Measurements from ENCODE around the gene LARGE2. TPM values are rescaled to one million over a fixed set of nuclear protein-coding genes. Genes with fewer than 3 reads are reported as not detected.

Gene LARGE2
- total RNA-seq, 2 donors from 2014 or later = 28.5 to 35.2 TPM

DNA sequence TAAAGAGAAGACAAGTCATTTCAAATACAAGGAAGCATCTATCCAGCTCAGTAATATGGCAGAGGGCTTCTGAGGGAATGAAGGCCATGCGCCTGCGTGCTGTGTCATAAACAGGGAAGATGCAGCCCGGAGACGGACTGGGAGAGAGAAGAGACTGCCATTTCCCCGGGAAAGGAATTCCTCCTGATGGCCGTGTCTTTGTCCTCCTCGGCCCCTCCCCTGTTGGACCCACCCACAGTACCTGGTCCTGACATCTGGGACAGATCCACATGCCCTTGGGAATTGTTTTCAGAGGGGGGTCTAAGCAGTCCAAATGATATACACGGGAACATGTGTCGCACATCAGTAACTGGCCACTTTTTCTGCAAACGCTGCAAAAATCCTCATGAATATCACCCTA is 15.5 kb downstream of the LARGE2 start:
- 93 to 96% methylated on average over 7 to 10 of the region's 10 CpGs for WGBS, 2 experiments (ENCODE audit: insufficient coverage in 1 of 2, insufficient read length in 1 of 2)
- no peak overlapping the region for H3K4me3 ChIP-seq (ENCODE audit: low read length)
- H3K27me3 Mint-ChIP-seq (ENCODE audit: insufficient read depth) = no peaks in the 10 kb centered on the region

DNA sequence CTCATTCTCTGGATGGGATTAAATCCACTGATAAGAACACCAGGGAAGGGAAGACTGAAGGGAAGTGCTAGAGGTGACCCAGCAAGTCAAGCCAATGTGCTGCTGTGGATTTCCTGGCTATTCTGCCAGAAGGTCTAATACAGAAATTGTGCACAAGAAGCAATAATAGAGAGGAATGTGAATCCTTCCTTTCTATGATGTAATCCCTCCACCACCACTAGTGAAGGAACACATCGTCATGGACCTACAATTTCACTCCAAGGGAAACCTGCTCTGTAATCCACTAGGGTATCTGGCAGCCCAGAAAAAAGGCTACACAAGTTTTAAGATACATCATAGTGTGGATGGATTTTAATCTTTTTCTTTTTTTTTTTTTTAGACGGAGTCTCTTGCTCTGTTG is 17.4 kb downstream of the LARGE2 start:
- H3K27me3 Mint-ChIP-seq (ENCODE audit: insufficient read depth) = no peaks in the 10 kb centered on the region
- TF ChIP-seq CTCF (conservative IDR thresholded peaks at IDR 0.05) = no peak

More for the DNA sequence above, 15.5 kb downstream of the LARGE2 start:
- peaks cover 55% of the 10 kb centered on the region for H3K36me3 ChIP-seq (ENCODE audit: control insufficient read depth, insufficient read depth, low read length)
- no peaks in the 10 kb centered on the region for H3K9me3 ChIP-seq (ENCODE audit: control insufficient read depth, low read length)
- no peak for TF ChIP-seq CTCF (conservative IDR thresholded peaks at IDR 0.05)
- no peak overlapping the region for H3K27ac Mint-ChIP-seq
- H3K4me1 ChIP-seq (ENCODE audit: control insufficient read depth, insufficient read depth, low read length) = peaks cover 6% of the 10 kb centered on the region
- peaks cover 43% of the 10 kb centered on the region for H3K36me3 Mint-ChIP-seq (ENCODE audit: low read depth)
- no peaks in the 10 kb centered on the region for H3K9me3 Mint-ChIP-seq
- no peak overlapping the region for H3K9ac ChIP-seq (ENCODE audit: extremely low read depth, low read length, poor library complexity, severe bottlenecking)
- peaks cover 12% of the 10 kb centered on the region for H3K4me1 Mint-ChIP-seq
- no peak for DNase-seq
- no peak overlapping the region for H3K4me3 Mint-ChIP-seq
- no peak overlapping the region for H3K27ac ChIP-seq (ENCODE audit: low read depth, low read length)
- no peaks in the 10 kb centered on the region for H3K27me3 ChIP-seq (ENCODE audit: control insufficient read depth, insufficient read depth, low read length, poor library complexity, severe bottlenecking)

GRCh38 chr11:45941285-45941684 is 18.8 kb downstream of the LARGE2 start:
- H3K9ac ChIP-seq (ENCODE audit: extremely low read depth, low read length, poor library complexity, severe bottlenecking) = no peak overlapping the region
- no peak overlapping the region for H3K27ac ChIP-seq (ENCODE audit: low read depth, low read length)
- H3K4me1 ChIP-seq (ENCODE audit: control insufficient read depth, insufficient read depth, low read length) = no peaks in the 10 kb centered on the region
- H3K27ac Mint-ChIP-seq = no peak overlapping the region
- no peaks in the 10 kb centered on the region for H3K27me3 Mint-ChIP-seq (ENCODE audit: insufficient read depth)
- no peak overlapping the region for H3K4me3 ChIP-seq (ENCODE audit: low read length)
- no peak for DNase-seq
- H3K36me3 ChIP-seq (ENCODE audit: control insufficient read depth, insufficient read depth, low read length) = peaks cover 32% of the 10 kb centered on the region
- H3K36me3 Mint-ChIP-seq (ENCODE audit: low read depth) = peaks cover 41% of the 10 kb centered on the region
- no peak for TF ChIP-seq CTCF (conservative IDR thresholded peaks at IDR 0.05)
- no peak overlapping the region for H3K4me3 Mint-ChIP-seq
- H3K9me3 ChIP-seq (ENCODE audit: control insufficient read depth, low read length) = no peaks in the 10 kb centered on the region
- peaks cover 5% of the 10 kb centered on the region for H3K4me1 Mint-ChIP-seq
- no peaks in the 10 kb centered on the region for H3K9me3 Mint-ChIP-seq
- H3K27me3 ChIP-seq (ENCODE audit: control insufficient read depth, insufficient read depth, low read length, poor library complexity, severe bottlenecking) = no peaks in the 10 kb centered on the region
- 92 to 95% methylated on average over 2 to 4 of the region's 4 CpGs for WGBS, 2 experiments (ENCODE audit: insufficient coverage in 1 of 2, insufficient read length in 1 of 2)

More for the DNA sequence above, 17.4 kb downstream of the LARGE2 start:
- H3K27me3 ChIP-seq (ENCODE audit: control insufficient read depth, insufficient read depth, low read length, poor library complexity, severe bottlenecking) = no peaks in the 10 kb centered on the region
- no peaks in the 10 kb centered on the region for H3K9me3 Mint-ChIP-seq
- no peak for DNase-seq
- H3K36me3 ChIP-seq (ENCODE audit: control insufficient read depth, insufficient read depth, low read length) = peaks cover 43% of the 10 kb centered on the region
- no peak overlapping the region for H3K27ac Mint-ChIP-seq
- H3K9ac ChIP-seq (ENCODE audit: extremely low read depth, low read length, poor library complexity, severe bottlenecking) = no peak overlapping the region
- H3K36me3 Mint-ChIP-seq (ENCODE audit: low read depth) = peaks cover 34% of the 10 kb centered on the region
- no peak overlapping the region for H3K27ac ChIP-seq (ENCODE audit: low read depth, low read length)
- peaks cover 6% of the 10 kb centered on the region for H3K4me1 ChIP-seq (ENCODE audit: control insufficient read depth, insufficient read depth, low read length)
- H3K4me1 Mint-ChIP-seq = peaks cover 9% of the 10 kb centered on the region
- H3K9me3 ChIP-seq (ENCODE audit: control insufficient read depth, low read length) = no peaks in the 10 kb centered on the region
- 85% methylated on average over 2 of the region's 2 CpGs; no CpG with 5 or more reads in 1 of the 2 experiments for WGBS, 2 experiments (ENCODE audit: insufficient coverage in 1 of 2, insufficient read length in 1 of 2)
- no peak overlapping the region for H3K4me3 ChIP-seq (ENCODE audit: low read length)
- H3K4me3 Mint-ChIP-seq = no peak overlapping the region
